Neural cell (in vitro differentiated cells): ENCODE data around the gene S1PR3.

ENCODE experiments used
- EP300 ChIP-seq: fragments of 450-650 bp; conservative IDR thresholded peaks from 2 replicates; pipeline ENCODE4 v1.6.1; 2014; ENCODE audit warnings: antibody characterized with exemption, mild to moderate bottlenecking, moderate library complexity; ENCODE audit not compliant: poor library complexity, severe bottlenecking
- EZH2 ChIP-seq: fragments of 200-600, 300-800 bp; shearing (Covaris generic), sonication (generic); IDR thresholded peaks from 2 replicates; pipeline ENCODE4 v1.6.1; 2014; ENCODE audit warnings: antibody characterized with exemption, low read length, borderline replicate concordance, mild to moderate bottlenecking; ENCODE audit not compliant: insufficient read depth, poor library complexity, severe bottlenecking
- MXI1 ChIP-seq: fragments of 450-650 bp; conservative IDR thresholded peaks from 2 replicates; pipeline ENCODE4 v1.6.1; 2014; ENCODE audit warnings: antibody characterized with exemption, mild to moderate bottlenecking; ENCODE audit not compliant: poor library complexity, severe bottlenecking
- SMC3 ChIP-seq: fragments of 450-650 bp; conservative IDR thresholded peaks from 2 replicates; pipeline ENCODE4 v1.6.1; 2014; ENCODE audit warnings: antibody characterized with exemption, mild to moderate bottlenecking, moderate library complexity; ENCODE audit not compliant: poor library complexity
- TAF1 ChIP-seq: IDR thresholded peaks from 2 replicates; pipeline ENCODE4 v1.6.1; 2012; ENCODE audit warnings: low read depth
- TF ChIP-seq, protein P1 (sequence below): fragments of 450-650 bp; IDR thresholded peaks from 2 replicates; pipeline ENCODE4 v1.5.1; 2014; ENCODE audit warnings: antibody characterized with exemption, mild to moderate bottlenecking, moderate library complexity; ENCODE audit not compliant: poor library complexity, severe bottlenecking

- TF ChIP-seq EP300 (no peak), TAF1 (no peak), EZH2 (no peak), MXI1 (no peak), SMC3 (no peak)
- TF ChIP-seq, protein P1, sequence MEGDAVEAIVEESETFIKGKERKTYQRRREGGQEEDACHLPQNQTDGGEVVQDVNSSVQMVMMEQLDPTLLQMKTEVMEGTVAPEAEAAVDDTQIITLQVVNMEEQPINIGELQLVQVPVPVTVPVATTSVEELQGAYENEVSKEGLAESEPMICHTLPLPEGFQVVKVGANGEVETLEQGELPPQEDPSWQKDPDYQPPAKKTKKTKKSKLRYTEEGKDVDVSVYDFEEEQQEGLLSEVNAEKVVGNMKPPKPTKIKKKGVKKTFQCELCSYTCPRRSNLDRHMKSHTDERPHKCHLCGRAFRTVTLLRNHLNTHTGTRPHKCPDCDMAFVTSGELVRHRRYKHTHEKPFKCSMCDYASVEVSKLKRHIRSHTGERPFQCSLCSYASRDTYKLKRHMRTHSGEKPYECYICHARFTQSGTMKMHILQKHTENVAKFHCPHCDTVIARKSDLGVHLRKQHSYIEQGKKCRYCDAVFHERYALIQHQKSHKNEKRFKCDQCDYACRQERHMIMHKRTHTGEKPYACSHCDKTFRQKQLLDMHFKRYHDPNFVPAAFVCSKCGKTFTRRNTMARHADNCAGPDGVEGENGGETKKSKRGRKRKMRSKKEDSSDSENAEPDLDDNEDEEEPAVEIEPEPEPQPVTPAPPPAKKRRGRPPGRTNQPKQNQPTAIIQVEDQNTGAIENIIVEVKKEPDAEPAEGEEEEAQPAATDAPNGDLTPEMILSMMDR: no peak
Observed at GRCh38 chr9:88971131-88971960, 19.9 kb upstream of the S1PR3 start.
